GM12875 (cell line): ENCODE data around the gene CACNB1.

Experiments
- H3K4me3 ChIP-seq: one replicate; pipeline ENCODE4 v1.5.1; 2011; ENCODE audit warnings: low read depth, low read length, control low read depth
- CTCF ChIP-seq: IDR thresholded peaks from 2 replicates; pipeline ENCODE4 v1.5.1; 2011; ENCODE audit warnings: low read depth, mild to moderate bottlenecking, control low read depth, inconsistent platforms, low read length, moderate library complexity, borderline replicate concordance; ENCODE audit not compliant: insufficient read depth

Gene CACNB1

GRCh38 chr17:39194089-39194984, 3.1 kb downstream of the CACNB1 start:
- no peak; the same call in 1 of the 2 replicates for TF ChIP-seq CTCF
- no peak overlapping the region for H3K4me3 ChIP-seq

- no peak overlapping the region for H3K4me3 ChIP-seq
- no peak for TF ChIP-seq CTCF
Measured at GRCh38 chr17:39193346-39193745, 4.1 kb downstream of the CACNB1 start.

GRCh38 chr17:39192901-39193300, 4.6 kb downstream of the CACNB1 start:
- no peak for TF ChIP-seq CTCF
- no peak overlapping the region for H3K4me3 ChIP-seq

- no peak overlapping the region for H3K4me3 ChIP-seq
- no peak for TF ChIP-seq CTCF
Measured at GRCh38 chr17:39191750-39192510, 5.5 kb downstream of the CACNB1 start.

DNA sequence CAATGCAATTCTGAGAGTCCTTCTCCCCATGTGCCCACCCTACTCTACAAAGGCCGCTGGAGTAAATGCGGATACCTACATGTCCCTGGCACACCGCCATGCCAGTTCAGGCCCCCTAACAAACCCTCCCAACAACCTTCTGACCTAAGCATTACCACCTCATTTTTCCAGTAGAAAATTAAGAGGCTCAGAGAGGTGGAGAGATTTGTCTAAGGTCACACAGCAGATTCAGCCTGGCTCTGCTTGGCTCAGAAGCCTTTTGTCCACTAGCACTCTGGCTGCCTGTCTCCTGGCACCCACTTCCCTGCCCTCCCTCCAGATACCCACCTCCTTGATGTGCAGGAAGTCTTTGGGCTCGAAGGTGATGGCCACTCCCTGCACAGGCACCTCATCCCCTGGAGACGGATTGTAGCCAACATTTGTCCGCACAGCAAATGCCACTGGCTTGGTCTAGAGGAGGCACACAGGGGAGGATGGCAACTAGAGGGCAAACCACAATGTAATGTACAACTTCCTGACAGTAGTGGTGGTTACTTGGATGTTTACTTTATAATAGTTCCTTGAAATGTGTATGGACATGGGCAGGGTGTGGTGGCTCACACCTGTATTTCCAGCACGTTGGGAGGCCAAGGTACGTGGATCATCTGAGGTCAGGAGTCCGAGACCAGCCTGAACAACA, 10.2 kb downstream of the CACNB1 start:
- no peak overlapping the region for H3K4me3 ChIP-seq
- no peak for TF ChIP-seq CTCF

DNA sequence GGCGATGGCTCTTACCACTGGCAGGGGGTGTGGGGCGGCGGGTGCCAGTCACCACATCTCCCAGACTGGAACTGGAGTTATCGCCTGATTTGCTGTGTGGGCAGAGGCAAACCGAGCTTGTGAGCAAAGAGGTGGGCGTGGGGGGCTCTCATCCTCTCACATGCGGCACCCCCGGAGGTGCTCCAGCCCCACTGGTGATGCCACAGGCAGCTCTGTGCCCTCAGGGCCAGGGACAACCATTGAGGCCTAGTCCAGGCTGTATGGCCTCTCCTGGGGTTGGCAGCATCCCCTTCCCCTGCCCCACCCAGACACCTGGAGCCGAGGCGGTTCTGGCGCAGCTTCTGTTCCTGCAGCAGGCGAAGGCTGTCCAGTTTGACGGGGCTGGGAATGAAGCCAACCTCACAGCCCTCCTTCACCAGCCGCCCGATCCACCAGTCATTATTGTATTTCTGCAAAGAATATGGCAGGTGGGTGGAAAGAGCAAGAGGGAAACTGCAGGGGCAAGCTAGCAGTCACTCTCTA, 10.9 kb downstream of the CACNB1 start:
- no peak overlapping the region for H3K4me3 ChIP-seq
- no peak for TF ChIP-seq CTCF
